Coronary artery (tissue), 2 donors: ENCODE results near the gene PIH1D1.
A peak's percentile ranks its signal among the peaks of the same experiment; 100 is the strongest.

ENCODE experiments used
- DNase-seq: peaks from one replicate; pipeline ENCODE4 v3.0.0-alpha.2; 2017; ENCODE audit warnings: low spot score
- H3K27ac ChIP-seq, 2 donors: fragments of 200-600 bp; sonication (generic); one replicate each; pipeline ENCODE4 v1.5.1; 2016 to 2019
- H3K4me3 ChIP-seq: fragments of 200-600 bp; sonication (generic); 2 replicates; pipeline ENCODE4 v1.5.1; 2016; ENCODE audit warnings: mild to moderate bottlenecking, moderate library complexity
- CTCF ChIP-seq: fragments of 200-600 bp; sonication (generic); IDR thresholded peaks from one replicate; pipeline ENCODE4 v1.5.1; 2019; ENCODE audit warnings: antibody characterized with exemption

The PIH1D1 gene

DNA sequence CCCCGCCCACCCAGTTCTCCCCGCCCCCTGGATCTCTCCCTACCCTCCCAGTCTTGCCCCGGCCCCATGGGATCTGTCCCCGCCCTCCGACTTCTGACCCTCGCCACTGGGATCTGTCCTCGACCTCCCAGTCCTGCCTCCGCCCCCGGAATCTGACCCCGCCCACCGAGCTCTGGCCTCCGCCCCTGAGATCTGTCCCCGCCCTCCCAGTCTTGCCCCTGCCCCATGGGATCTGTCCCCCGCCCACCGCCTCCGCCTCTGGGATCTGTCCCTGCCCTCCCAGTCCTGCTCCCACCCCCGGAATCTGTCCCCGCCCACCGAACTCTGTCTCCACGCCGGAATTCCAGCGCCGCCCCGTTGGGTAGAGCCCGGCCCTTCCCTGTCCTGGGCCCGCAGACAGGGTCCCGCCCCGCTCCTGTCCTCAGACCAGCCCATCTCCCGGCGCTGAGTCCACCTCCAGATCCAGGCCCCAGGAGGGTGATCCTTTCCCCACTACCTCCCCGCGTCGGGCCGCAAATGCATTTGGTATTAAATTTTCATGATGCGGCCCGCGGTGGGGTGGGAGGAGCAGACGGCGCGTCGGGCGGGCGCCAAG is 8.7 kb downstream of the PIH1D1 start:
- DNase-seq: peak; percentile 96
- H3K4me3 ChIP-seq: peak overlapping the region; percentile 80
- TF ChIP-seq CTCF: no peak
- H3K27ac ChIP-seq: peak overlapping the region; percentile 64 to 90

GRCh38 chr19:49442354-49442753 is 9.3 kb downstream of the PIH1D1 start:
- no peak for DNase-seq
- H3K27ac ChIP-seq: peak overlapping the region in 1 of 2 donors; percentile 90
- peak overlapping the region; percentile 80 for H3K4me3 ChIP-seq
- no peak for TF ChIP-seq CTCF

DNA sequence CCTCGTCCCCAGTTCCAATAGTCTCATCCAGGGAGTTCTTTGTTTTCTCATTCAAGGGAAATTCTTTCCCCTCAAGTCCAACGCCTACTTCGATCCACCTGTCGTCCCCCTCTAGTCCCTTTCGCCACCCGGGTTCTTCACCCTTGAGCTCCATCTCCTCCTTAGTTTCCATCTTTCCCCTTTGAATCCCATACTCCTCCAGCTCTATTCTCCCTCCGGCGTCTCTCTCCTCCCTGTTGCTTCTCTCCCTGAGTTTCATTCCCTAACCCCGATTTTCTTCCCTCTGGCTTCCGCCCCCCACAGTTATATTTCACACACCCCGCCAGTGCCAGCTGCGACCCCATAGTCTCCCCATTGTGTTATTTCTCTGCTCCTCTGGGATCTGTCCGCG is 9.7 kb downstream of the PIH1D1 start:
- DNase-seq: no peak
- TF ChIP-seq CTCF: no peak
- peak overlapping the region in 1 of 2 donors; percentile 90 for H3K27ac ChIP-seq
- peak overlapping the region; percentile 80 for H3K4me3 ChIP-seq

DNA sequence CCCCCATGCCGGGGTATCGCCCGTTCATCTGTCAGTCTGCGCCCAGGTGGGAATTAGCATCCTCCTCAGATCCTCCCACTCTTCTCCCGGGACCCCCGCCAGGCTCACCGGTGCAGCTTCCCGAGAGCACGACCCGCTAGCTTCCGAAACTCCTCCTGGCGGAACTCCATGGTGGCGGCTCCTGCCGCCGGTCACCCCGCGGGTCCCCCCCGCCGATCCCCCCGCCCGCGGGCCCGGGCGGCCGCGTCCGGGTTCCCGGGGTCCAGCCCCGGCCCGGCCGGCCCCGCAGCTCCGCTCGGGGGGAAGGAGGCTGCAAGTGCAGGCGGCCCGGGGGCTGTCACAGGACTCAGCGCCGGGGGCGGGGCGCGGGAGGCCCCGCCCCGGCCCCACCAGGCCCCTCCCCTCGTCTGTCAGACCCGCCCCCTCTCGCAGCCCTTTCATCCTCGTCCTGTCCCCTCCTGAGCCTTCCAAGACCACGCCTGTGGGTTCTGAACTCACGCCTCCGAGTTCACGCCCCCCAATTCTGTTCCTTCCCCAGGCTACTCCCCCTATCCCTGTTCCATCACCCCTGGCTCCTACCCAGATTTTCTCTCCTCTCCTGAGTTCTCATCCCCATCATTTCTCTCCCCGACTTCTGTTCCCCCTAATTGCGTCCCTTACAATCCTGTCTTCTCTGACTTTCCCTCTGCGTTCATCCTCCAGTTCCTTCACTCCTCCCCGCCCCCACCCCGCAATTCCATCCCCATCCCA is 10.2 kb downstream of the PIH1D1 start, which contains the start of gene SLC17A7:
Gene SLC17A7, minus strand, starts transcription at position 318 of the 750 bp plus-strand sequence. Its CDS starts 148 bp downstream, at position 170.
- peak within 1 kb of the TSS in 1 of 2 donors; percentile 90 for H3K27ac ChIP-seq
- no peak for DNase-seq
- no peak for TF ChIP-seq CTCF
- H3K4me3 ChIP-seq: peak within 1 kb of the TSS; percentile 80

GRCh38 chr19:49440439-49441209 is 11.0 kb downstream of the PIH1D1 start:
- H3K27ac ChIP-seq: no peak overlapping the region
- peak overlapping the region; percentile 80 for H3K4me3 ChIP-seq

DNA sequence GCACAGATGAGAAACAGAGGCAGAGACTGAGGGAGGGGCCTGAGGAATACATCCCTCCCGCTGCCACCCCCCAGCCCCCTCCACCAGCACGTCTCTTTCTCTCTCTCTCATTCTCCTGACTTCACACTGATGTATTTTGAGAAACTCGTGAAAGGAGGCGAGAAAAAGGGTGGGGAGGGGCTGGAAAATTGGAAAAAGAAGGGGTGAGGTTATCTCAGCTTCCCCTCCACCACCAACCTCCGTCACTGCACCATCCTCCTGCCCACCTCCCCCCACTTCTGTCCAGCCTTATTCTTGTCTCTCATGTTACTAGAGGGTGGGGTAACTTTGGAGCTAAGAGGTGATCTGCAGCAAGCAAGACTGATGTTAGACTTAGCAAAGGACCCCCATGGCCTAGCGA is 11.8 kb downstream of the PIH1D1 start:
- no peak overlapping the region for H3K27ac ChIP-seq
- no peak for TF ChIP-seq CTCF
- H3K4me3 ChIP-seq: no peak overlapping the region
- DNase-seq: no peak

More at GRCh38 chr19:49440439-49441209, 11.0 kb downstream of the PIH1D1 start:
- no peak for DNase-seq
- TF ChIP-seq CTCF: no peak
